ENCODE results near the gene CYSRT1.

The CYSRT1 gene

GRCh38 chr9:137224830-137225694 is at the start of gene CYSRT1:
Gene CYSRT1, plus strand, starts transcription at chr9:137225174. Its CDS starts 448 bp downstream, at chr9:137225622.
- no peak for DNase-seq

- DNase-seq = no peak
These were observed 49.5 kb upstream of the CYSRT1 start for GRCh38 chr9:137175345-137175961.

GRCh38 chr9:137176302-137177182 is 48.4 kb upstream of the CYSRT1 start:
- peak in 1 of 2 experiments; percentile 46 for DNase-seq

GRCh38 chr9:137178201-137178938 is 46.6 kb upstream of the CYSRT1 start:
- no peak for DNase-seq

GRCh38 chr9:137178939-137179630 is 45.9 kb upstream of the CYSRT1 start:
- DNase-seq = no peak

- no peak for DNase-seq
These were observed 45.2 kb upstream of the CYSRT1 start for GRCh38 chr9:137179761-137180160.

GRCh38 chr9:137180491-137180890 is 44.5 kb upstream of the CYSRT1 start:
- DNase-seq = no peak

- DNase-seq = no peak
These were observed 43.3 kb upstream of the CYSRT1 start for GRCh38 chr9:137181680-137182079.

GRCh38 chr9:137182836-137183235 is 42.1 kb upstream of the CYSRT1 start:
- DNase-seq = no peak

- no peak for DNase-seq
These were observed 40.9 kb upstream of the CYSRT1 start for GRCh38 chr9:137183980-137184595.

GRCh38 chr9:137184881-137185660 is 39.9 kb upstream of the CYSRT1 start:
- no peak for DNase-seq

- no peak for DNase-seq
These were observed 39.1 kb upstream of the CYSRT1 start for GRCh38 chr9:137185921-137186320.

GRCh38 chr9:137186385-137186784 is 38.6 kb upstream of the CYSRT1 start:
- peak in 1 of 2 experiments; percentile 7 for DNase-seq

GRCh38 chr9:137187386-137187785 is 37.6 kb upstream of the CYSRT1 start:
- DNase-seq = no peak

GRCh38 chr9:137188086-137188489 is 36.9 kb upstream of the CYSRT1 start:
- DNase-seq = no peak

GRCh38 chr9:137188490-137189296 is 36.3 kb upstream of the CYSRT1 start, which contains the start of the genes ANAPC2 and SSNA1:
Gene ANAPC2, minus strand, starts transcription at chr9:137188560. Its CDS starts 28 bp downstream, at chr9:137188532.
Gene SSNA1, plus strand, starts transcription at chr9:137188676. Its CDS starts 51 bp downstream, at chr9:137188727.
- DNase-seq = peak; percentile 92 to 93

- no peak for DNase-seq
These were observed 35.4 kb upstream of the CYSRT1 start for GRCh38 chr9:137189297-137190295.

- DNase-seq = no peak
These were observed 34.6 kb upstream of the CYSRT1 start for GRCh38 chr9:137190315-137190856.

All from NCI-H2081 (cell line).